ENCODE results near the gene TEX261.

- TF ChIP-seq CTCF (IDR thresholded peaks at IDR 0.05; ENCODE audit: low read depth, low read length) = no peak
- TF ChIP-seq POLR2A (IDR thresholded peaks at IDR 0.05; ENCODE audit: extremely low read depth, insufficient read length) = no peak
Observed at GRCh38 chr2:70936165-70936978, 58.3 kb downstream of the TEX261 start.

All from NB4 (cell line).